PC-3 (cell line): ENCODE measurements around the gene MGAT4D. TPM values are rescaled to one million over a fixed set of nuclear protein-coding genes. Genes with fewer than 3 reads are reported as not detected.

Experiments used
- ATAC-seq: fragments of 200-7000 bp; cut with Tn5 transposase; 2 replicates; pipeline ENCODE4 v1.9.1; 2020; ENCODE audit warnings: mild to moderate bottlenecking, moderate library complexity
- BruUV-seq: library from RNA; stranded (reverse); fragments of 400-500 nt; replicated peaks from 2 replicates; lab custom pipeline; 2021; lab: Mats Ljungman, UMichigan
- CTCF ChIA-PET: fragments of 300-600 bp; sonication (Branson Sonifier 250); formaldehyde crosslinking; loops from one replicate; lab custom pipeline; 2022; ENCODE audit warnings: antibody characterized with exemption; lab: Charles Lee
- POLR2A ChIA-PET: fragments of 300-600 bp; sonication (Branson Sonifier 250); formaldehyde crosslinking; loops from one replicate; lab custom pipeline; 2022; ENCODE audit warnings: antibody characterized with exemption; ENCODE audit not compliant: unreplicated experiment; lab: Charles Lee
- DNase-seq: peaks from one replicate; pipeline ENCODE4 v3.0.0-alpha.2; 2015
- H2AFZ ChIP-seq: fragments of 300-600 bp; sonication (generic); 2 replicates; pipeline ENCODE4 v1.6.0; 2016; ENCODE audit warnings: antibody characterized with exemption, low read length
- H3F3A ChIP-seq: fragments of 300-600 bp; sonication (generic); one replicate; pipeline ENCODE4 v1.6.0; 2017; ENCODE audit warnings: antibody characterized with exemption, low read length, control low read depth, mild to moderate bottlenecking; ENCODE audit not compliant: unreplicated experiment
- H3K27ac ChIP-seq: fragments of 300-600 bp; sonication (generic); 2 replicates; pipeline ENCODE4 v1.5.1; 2016; ENCODE audit warnings: mild to moderate bottlenecking, low read length
- H3K27me3 ChIP-seq: fragments of 300-600 bp; sonication (generic); 2 replicates; pipeline ENCODE4 v1.6.1; 2016; ENCODE audit warnings: low read length, mixed read lengths
- H3K36me3 ChIP-seq: fragments of 300-600 bp; sonication (generic); 2 replicates; pipeline ENCODE4 v1.6.1; 2016; ENCODE audit warnings: low read depth, mixed run types, low read length, mixed read lengths
- H3K4me1 ChIP-seq: fragments of 300-600 bp; sonication (generic); 2 replicates; pipeline ENCODE4 v1.5.1; 2016; ENCODE audit warnings: low read length; ENCODE audit not compliant: insufficient read depth
- H3K4me2 ChIP-seq: fragments of 300-600 bp; sonication (generic); 2 replicates; pipeline ENCODE4 v1.6.0; 2016; ENCODE audit warnings: low read length
- H3K4me3 ChIP-seq: fragments of 300-600 bp; sonication (generic); 2 replicates; pipeline ENCODE4 v1.5.1; 2016; ENCODE audit warnings: mild to moderate bottlenecking, low read length, mixed read lengths
- H3K79me2 ChIP-seq: fragments of 300-600 bp; sonication (generic); 2 replicates; pipeline ENCODE4 v1.6.1; 2017; ENCODE audit warnings: low read length, mixed read lengths
- H3K9ac ChIP-seq: fragments of 300-600 bp; sonication (generic); 2 replicates; pipeline ENCODE4 v1.6.0; 2016; ENCODE audit warnings: mild to moderate bottlenecking, low read length
- H3K9me2 ChIP-seq: fragments of 300-600 bp; sonication (generic); replicated peaks from 2 replicates; pipeline ENCODE4 v1.6.1; 2016; ENCODE audit warnings: mixed run types, low read length, mixed read lengths
- H3K9me3 ChIP-seq: fragments of 300-600 bp; sonication (generic); 2 replicates; pipeline ENCODE4 v1.6.1; 2016; ENCODE audit warnings: low read length, mixed read lengths
- H4K20me1 ChIP-seq: fragments of 300-600 bp; sonication (generic); 2 replicates; pipeline ENCODE4 v1.6.1; 2016; ENCODE audit warnings: low read length, mixed read lengths
- EZH2 ChIP-seq: fragments of 300-600 bp; sonication (generic); IDR thresholded peaks from one replicate; pipeline ENCODE4 v1.6.1; 2017; ENCODE audit warnings: antibody characterized with exemption, mild to moderate bottlenecking, low read length; ENCODE audit not compliant: unreplicated experiment
- EZH2phosphoT487 ChIP-seq: fragments of 300-600 bp; sonication (generic); IDR thresholded peaks from 2 replicates; pipeline ENCODE4 v1.6.1; 2018; ENCODE audit warnings: mild to moderate bottlenecking, antibody characterized with exemption, low read length, borderline replicate concordance
- intact Hi-C: fragments of 100-400 bp; cut with micrococcal nuclease; formaldehyde crosslinking; loops from 2 replicates; pipeline ENCODE4 v1.9.0; 2023
- total RNA-seq: library from RNA; depleted of rRNA; stranded (reverse); fragments of >200 nt; gene quantifications from 2 replicates; pipeline ENCODE4 v1.2.3, GENCODE V29; 2014
- TF ChIP-seq, protein P1 (sequence below): fragments of 300-600 bp; sonication (generic); conservative IDR thresholded peaks from 2 replicates; pipeline ENCODE4 v1.5.1; 2017; ENCODE audit warnings: antibody characterized with exemption, low read depth, mild to moderate bottlenecking, low read length

The MGAT4D gene
- total RNA-seq, 1 experiment from 2014 or later = not detected

DNA sequence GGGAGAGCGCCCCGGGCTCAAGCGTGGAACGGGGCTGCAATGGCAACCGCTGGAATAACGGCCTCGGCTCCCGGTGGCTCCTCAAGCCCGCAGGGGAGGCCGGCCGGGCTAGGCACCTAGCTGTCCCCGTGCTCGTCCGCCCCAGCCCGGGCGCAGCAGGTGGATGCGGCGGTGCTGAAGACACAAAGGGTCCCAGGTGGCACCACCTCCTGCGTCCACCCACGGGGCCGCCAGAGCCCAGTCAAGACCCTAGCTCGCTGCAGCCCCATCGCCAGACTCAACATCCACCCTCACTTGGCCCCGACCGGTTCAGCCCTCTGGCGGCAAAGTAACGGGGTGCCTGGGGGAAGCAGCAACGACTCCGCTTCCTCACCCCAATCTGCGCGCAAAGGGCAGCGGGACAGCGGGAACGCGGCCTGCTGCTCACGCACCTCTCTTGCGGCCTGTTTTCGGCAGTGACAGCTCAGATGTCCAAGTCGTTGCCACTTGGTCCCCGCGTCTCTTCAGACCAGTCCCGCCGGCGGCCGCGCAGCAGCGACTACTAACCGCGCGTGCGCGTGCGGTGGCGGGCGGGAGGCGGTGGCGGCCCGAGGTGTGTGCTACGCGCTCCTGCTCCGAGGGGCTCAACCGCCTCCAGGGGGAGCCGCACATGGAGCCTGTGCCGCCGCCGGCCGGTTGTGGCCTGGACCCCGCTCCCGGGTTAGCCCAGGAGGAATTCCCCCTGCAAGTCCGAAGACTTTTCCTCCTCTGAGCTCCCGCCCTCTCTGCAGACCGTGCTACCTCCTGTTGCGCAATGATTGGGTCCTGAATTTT, 70.8 kb downstream of the MGAT4D start, which contains the start of gene CLGN:
TSS of gene CLGN (minus strand) at position 543 of the 813 bp plus-strand sequence. CDS start 14,570 bp downstream, outside the sequence.
- Histone ChIP-seq H3K36me3 (no peaks in the 10 kb centered on the region), H3K27ac (peak within 1 kb of the TSS; percentile 25; the same call in 1 of the 2 replicates)

DNA sequence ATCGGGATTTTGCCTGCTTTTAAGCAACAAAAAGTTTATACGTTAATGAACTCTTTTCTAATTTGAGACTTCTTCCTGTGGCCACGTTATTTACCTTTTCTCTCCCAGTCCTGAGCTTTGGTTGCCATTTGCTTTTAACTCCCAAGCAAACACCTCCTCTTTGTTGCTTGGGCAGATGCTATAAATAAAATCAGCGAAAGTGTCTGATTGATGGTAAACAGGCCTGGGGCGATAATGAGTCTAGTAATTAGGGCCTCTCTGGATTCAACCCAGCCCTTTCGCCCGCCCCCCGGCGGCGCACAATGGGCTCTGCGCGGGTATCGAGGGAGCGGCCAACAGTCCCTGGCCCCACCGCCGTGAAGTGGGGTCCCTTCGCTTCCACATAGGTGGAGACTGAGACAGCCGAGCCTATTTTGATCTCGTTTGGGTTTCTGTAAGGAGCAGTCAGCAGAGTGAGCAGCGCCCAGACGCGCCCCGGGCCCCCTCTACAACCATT, 71.4 kb downstream of the MGAT4D start:
- no TSS peak for BruUV-seq
- no peaks in the 10 kb centered on the region for H3K36me3 ChIP-seq
- ChIA-PET CTCF (no interaction called here), POLR2A (no interaction called here)
- H3K79me2 ChIP-seq = peaks cover 9% of the 10 kb centered on the region; the same call in 1 of the 2 replicates
- H3K4me3 ChIP-seq = peak overlapping the region; percentile 93
- H2AFZ ChIP-seq = peak overlapping the region; percentile 98
- no peaks in the 10 kb centered on the region for H3K27me3 ChIP-seq
- intact Hi-C loops = loop anchor here (1.0 to 10.0 kb wide), 5 partner anchors 22 to 692 kb away; partner anchors contain the start of genes ELMOD2 and SCOC
- DNase-seq = peak; percentile 7
- TF ChIP-seq EZH2 = no peak
- TF ChIP-seq, protein P1, sequence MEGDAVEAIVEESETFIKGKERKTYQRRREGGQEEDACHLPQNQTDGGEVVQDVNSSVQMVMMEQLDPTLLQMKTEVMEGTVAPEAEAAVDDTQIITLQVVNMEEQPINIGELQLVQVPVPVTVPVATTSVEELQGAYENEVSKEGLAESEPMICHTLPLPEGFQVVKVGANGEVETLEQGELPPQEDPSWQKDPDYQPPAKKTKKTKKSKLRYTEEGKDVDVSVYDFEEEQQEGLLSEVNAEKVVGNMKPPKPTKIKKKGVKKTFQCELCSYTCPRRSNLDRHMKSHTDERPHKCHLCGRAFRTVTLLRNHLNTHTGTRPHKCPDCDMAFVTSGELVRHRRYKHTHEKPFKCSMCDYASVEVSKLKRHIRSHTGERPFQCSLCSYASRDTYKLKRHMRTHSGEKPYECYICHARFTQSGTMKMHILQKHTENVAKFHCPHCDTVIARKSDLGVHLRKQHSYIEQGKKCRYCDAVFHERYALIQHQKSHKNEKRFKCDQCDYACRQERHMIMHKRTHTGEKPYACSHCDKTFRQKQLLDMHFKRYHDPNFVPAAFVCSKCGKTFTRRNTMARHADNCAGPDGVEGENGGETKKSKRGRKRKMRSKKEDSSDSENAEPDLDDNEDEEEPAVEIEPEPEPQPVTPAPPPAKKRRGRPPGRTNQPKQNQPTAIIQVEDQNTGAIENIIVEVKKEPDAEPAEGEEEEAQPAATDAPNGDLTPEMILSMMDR = peak; percentile 29; the same call in 1 of the 2 replicates
- H3K9me3 ChIP-seq = no peaks in the 10 kb centered on the region
- H3K27ac ChIP-seq = 0 out of 2 replicates have a peak overlapping the region, but pooled peaks have one; percentile 14
- no peaks in the 10 kb centered on the region for H4K20me1 ChIP-seq
- H3K9ac ChIP-seq = peak overlapping the region; percentile 64
- peak; percentile 19 for ATAC-seq
- H3K4me2 ChIP-seq = peak overlapping the region; percentile 92
- H3K9me2 ChIP-seq = no peaks in the 10 kb centered on the region
- H3K4me1 ChIP-seq = peaks cover 40% of the 10 kb centered on the region
- H3F3A ChIP-seq = no peaks in the 10 kb centered on the region

More for the DNA sequence above, 70.8 kb downstream of the MGAT4D start, which contains the start of gene CLGN:
- no peaks in the 10 kb centered on the region for H3K27me3 ChIP-seq
- peaks cover 9% of the 10 kb centered on the region; the same call in 1 of the 2 replicates for H3K79me2 ChIP-seq
- H3K4me3 ChIP-seq = peak within 1 kb of the TSS; percentile 93
- TF ChIP-seq, protein P1 = peak; percentile 48; the same call in 1 of the 2 replicates
- TF ChIP-seq EZH2 = no peak
- no peak for TF ChIP-seq EZH2phosphoT487
- H3K4me2 ChIP-seq = peak within 1 kb of the TSS; percentile 92
- ChIA-PET CTCF (interaction anchor here (0.5 to 0.6 kb wide), 2 partner anchors 67 to 73 kb away, joined by 3 to 4 read pairs; no protein-coding TSS in a partner anchor), POLR2A (no interaction called here)
- peak; percentile 66 for DNase-seq
- H3K9me3 ChIP-seq = no peaks in the 10 kb centered on the region
- no peaks in the 10 kb centered on the region for H4K20me1 ChIP-seq
- no peaks in the 10 kb centered on the region for H3F3A ChIP-seq
- no peaks in the 10 kb centered on the region for H3K9me2 ChIP-seq
- intact Hi-C loops = loop anchor here (1.0 to 10.0 kb wide), 5 partner anchors 21 to 693 kb away; partner anchors contain the start of genes ELMOD2 and SCOC
- ATAC-seq = peak; percentile 76
- peak within 1 kb of the TSS; percentile 64 for H3K9ac ChIP-seq
- BruUV-seq = no TSS peak
- H3K4me1 ChIP-seq = peaks cover 40% of the 10 kb centered on the region
- peak within 1 kb of the TSS; percentile 98 for H2AFZ ChIP-seq
